Putamen (tissue), 1 donor: Measurements from ENCODE around the gene CACNA2D2.
A peak's percentile ranks its signal among the peaks of the same experiment; 100 is the strongest.

Source experiments
- DNase-seq: peaks from one replicate; pipeline ENCODE4 v3.0.0-alpha.2; 2016; ENCODE audit warnings: low spot score

Gene CACNA2D2

DNA sequence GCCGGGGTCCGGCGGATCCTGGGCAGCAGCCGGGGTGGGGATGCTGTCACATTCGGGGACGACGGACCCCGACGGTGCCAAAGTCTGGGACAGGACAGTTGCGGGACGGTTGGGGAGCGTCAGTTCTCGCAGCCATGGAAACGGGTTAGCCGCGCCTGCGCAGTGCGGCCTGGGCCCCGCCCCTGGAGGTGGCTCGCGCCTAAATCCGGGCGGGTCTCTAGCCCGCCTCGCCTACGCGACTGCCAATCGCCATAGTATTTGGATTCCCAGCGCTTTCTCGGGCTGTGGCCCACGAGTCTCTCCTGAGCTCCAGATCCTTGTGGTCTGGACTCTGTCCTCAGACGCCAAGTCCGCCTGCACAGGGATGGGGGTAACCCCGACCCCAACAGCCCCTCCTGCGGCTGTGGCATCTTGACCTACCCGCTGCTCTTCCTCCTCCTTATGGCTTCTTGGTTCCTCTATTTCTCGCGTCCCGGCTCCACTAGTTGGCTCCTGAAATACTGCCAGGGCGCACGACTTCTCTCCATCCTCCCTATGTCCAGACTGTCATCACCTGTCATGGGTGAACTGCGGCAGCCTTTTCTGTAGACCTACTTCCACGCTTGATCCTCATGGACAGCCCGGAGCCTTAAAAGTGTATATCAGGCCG, 157.7 kb downstream of the CACNA2D2 start, which contains the start of gene ZMYND10:
Gene ZMYND10, minus strand, starts transcription at position 147 of the 649 bp plus-strand sequence. CDS start 153 bp downstream, outside the sequence.
- no peak for DNase-seq

DNA sequence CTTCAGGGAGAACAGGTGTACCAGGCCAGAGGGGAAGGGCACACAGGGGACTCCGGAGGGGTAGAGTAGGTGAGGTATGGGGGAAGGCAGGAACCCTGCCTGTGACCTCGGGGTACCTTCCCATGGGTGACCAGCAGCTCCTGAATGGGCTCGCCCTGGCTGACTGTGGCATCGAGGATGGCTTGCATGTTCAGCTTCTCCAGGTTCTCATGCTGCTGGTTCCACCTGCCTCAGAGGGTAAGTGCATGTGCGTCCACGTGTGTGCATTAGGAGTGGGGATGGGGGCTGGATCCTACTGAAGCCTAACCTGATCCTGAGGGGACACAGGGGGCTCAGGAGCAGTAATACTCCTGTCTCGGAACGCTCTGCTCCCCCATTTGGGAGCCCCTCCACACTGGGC, 158.4 kb downstream of the CACNA2D2 start:
- no peak for DNase-seq

GRCh38 chr3:50342813-50343633, 160.4 kb downstream of the CACNA2D2 start:
- no peak for DNase-seq

DNA sequence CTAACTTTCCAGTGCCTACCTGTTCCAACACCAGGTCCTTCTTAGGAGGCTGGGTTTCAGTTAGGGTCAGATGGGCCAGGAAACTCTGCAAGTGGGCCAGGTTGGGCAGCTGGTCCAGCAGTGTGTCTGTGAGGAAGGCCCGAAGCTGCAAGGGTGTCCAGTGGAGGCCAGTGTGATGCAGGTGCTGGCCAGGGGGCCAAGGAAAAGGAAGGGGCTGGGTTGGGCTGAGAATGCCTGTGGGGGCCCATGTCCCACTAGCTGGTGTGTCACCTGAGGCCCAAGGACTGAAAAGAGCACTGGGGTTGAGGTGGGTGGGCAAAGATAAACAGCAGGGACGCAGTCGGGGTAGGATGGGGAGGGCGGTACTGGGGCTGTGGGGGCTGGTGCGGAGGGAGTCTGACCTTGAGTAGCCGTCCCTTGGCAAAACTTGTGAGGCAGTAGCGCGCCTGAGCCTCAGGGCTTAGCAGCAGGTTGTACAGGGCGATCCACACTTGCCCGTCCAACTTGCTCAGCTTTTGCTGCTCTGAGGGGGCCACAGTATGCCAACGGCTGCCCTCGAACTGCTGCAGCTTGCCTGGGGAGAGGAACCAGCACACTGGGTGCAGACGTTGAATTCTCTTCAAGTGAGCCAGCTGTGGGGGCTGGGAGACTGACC, 161.3 kb downstream of the CACNA2D2 start:
- DNase-seq = no peak

DNA sequence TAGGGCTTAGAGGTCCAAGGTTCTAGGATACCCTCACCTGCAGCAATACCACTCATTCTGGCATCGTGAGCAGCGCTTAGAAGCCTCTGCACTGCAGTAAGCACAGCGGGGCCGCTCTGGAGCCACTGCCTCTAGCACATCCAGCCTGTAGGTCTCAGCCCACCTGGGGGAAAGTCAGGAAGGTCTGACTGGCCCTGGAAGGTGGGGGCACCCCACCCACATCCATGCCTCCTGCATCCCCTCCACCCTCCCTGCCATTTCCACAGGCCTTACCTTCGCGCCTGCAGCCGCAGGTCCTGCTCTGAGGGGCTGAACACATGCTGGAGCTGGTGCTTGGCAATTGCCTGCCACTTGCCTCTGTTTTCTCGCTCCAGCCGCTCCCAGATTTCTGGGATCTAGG, 161.9 kb downstream of the CACNA2D2 start:
- DNase-seq = no peak

DNA sequence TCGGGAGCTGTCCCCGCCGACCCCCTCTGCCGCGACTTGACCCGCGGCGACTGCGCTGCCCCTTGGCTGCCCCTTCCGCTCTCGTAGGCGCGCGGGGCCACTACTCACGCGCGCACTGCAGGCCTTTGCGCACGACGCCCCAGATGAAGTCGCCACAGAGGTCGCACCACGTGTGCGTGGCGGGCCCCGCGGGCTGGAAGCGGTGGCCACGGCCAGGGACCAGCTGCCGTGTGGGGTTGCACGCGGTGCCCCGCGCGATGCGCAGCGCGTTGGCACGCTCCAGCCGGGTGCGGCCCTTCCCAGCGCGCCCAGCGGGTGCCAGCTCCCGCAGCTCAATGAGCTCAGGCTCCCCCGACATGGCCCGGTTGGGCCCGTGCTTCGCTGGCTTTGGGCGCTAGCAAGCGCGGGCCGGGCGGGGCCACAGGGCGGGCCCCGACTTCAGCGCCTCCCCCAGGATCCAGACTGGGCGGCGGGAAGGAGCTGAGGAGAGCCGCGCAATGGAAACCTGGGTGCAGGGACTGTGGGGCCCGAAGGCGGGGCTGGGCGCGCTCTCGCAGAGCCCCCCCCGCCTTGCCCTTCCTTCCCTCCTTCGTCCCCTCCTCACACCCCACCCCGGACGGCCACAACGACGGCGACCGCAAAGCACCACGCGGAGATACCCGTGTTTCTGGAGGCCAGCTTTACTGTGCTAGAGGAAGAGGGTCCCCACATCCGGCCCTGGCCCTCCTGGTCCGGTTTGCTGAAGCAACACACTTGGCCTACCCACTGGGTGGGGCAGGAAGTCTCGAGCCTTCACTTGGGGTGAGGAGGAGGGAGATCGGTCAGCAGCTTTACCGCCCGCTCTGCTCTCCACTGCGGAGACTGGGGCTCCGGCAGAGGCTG, 162.7 kb downstream of the CACNA2D2 start, which contains the start of gene RASSF1:
Gene RASSF1, minus strand, starts transcription at position 389 of the 882 bp plus-strand sequence. Its CDS starts 31 bp downstream, at position 358.
- DNase-seq = no peak

- no peak for DNase-seq
Observed at GRCh38 chr3:50340147-50340447, 163.3 kb downstream of the CACNA2D2 start.

- DNase-seq = no peak
Observed at GRCh38 chr3:50339485-50340146, 163.8 kb downstream of the CACNA2D2 start.

GRCh38 chr3:50338965-50339364, 164.5 kb downstream of the CACNA2D2 start:
- no peak for DNase-seq

DNA sequence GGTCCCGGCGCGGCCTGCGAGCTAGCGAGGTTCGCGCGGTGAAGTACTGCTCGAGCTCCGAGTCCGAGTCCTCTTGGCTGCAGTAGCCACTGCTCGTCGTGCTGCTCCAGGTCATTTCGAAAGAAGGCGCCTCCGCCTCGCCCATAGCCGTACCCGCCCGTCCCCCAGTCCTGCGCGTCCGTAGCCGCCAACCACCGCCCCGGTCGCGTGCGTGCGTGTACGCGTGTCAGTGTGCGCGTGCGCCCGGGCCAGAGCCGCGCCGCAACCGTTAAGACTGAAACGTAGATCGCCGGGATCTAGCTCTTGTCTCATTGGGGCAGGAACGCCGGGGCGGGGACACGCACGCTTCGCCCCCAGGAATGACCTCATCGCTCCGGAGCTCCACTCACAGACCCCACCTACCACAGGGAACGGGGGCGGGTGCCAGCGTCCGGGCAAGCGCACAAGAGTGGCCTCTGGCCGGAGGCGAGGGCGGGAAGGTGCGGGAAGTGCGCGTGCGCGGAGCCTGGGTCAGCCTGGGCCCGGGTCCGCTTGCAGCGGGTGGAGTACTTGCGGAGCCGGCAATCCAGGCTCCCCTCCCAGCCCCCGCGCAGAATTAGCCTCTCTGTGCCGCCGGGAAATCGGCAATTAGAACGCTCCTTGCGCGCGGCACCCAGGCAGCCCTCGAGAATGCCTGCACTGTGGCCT, 166.1 kb downstream of the CACNA2D2 start:
- peak; percentile 98 for DNase-seq

DNA sequence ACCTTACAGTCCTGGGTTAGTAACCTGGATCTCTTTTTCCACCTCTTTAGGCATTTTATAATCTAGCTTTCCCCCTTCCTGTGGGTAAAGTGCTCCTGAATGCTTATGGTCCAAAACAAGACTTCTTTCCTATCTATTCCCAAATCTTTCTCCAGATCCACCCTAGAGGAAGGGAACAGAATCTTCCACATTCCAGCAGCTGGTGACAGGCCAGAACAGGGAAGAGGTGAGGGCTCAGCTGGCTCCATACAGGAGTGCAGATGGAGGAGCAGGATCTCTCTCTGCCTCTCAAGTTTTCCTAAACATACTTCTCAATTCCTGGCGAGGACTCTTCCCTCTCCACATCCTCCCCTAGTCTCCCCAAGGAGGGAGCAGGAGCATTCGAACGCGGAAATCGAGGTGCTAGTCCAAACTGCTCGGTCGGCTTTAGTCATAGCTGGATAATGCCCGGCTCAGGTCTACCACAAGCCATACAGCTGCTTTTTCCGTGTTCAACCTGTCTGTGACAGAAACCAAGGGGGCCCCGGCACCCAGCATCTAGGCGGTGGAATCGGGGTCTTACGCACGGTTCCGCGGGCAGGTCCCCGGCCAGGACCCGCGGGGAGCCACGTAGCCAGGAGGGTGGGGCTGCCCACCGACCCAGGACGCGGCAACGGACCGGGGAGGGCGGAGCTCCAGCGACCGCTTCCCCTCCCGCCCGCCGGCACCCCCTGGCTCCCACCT, 166.8 kb downstream of the CACNA2D2 start:
- no peak for DNase-seq

DNA sequence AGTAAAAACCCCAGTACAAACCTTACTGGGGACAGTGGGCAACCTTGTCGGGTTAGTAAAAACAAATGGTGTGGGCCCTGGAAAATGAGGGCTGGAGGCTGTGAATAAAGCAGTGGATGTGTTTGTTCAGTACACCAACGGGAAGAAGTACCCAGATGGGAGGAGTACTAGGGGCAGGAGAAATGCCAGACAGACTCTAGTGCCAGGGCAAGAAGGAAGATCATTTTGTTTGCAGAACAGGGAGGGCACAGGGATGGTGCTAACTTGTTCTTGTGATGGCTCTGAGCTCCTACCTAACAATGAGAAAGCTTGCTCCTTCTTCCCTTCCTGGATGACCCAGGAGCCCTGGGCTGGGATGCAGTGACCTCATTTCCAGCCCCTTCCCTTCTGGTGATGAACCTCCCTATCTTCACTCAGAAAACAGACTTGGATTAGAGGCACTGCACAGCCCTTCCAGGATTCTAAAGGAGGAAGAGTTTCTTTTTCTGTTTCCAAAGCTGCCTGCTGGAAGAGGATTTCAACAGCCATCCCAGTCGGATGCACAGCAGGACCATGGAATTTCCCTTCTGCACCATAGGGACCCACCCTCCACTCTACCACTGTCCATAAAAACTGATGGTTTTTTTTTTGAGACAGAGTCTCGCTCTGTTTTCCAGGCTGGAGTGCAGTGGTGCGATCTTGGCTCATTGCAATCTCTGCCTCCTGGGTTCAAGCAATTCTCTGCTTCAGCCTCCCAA, 168.9 kb downstream of the CACNA2D2 start:
- DNase-seq = no peak

- no peak for DNase-seq
Observed at GRCh38 chr3:50333744-50334328, 169.6 kb downstream of the CACNA2D2 start.

GRCh38 chr3:50331364-50331907, 172.0 kb downstream of the CACNA2D2 start:
- no peak for DNase-seq

DNA sequence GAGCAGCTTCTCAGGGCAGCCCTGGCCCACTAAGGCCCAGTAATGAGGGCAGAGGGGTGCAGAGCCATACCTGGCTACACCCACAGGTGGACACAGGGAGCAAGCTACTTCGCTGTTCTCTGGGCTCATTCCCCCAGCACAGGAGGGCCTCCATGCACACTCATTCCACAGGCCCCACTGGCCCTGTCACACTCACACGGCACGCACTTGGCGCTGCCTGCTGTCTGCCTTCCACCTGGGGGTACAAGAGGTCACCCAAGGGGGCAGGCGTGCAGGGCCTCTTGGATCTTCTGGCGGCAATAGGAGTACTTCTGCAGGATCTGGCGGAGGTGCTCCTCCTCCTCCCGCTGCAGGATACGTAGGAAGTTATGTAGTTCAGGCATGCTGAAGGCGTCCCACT, 173.1 kb downstream of the CACNA2D2 start:
- no peak for DNase-seq

DNA sequence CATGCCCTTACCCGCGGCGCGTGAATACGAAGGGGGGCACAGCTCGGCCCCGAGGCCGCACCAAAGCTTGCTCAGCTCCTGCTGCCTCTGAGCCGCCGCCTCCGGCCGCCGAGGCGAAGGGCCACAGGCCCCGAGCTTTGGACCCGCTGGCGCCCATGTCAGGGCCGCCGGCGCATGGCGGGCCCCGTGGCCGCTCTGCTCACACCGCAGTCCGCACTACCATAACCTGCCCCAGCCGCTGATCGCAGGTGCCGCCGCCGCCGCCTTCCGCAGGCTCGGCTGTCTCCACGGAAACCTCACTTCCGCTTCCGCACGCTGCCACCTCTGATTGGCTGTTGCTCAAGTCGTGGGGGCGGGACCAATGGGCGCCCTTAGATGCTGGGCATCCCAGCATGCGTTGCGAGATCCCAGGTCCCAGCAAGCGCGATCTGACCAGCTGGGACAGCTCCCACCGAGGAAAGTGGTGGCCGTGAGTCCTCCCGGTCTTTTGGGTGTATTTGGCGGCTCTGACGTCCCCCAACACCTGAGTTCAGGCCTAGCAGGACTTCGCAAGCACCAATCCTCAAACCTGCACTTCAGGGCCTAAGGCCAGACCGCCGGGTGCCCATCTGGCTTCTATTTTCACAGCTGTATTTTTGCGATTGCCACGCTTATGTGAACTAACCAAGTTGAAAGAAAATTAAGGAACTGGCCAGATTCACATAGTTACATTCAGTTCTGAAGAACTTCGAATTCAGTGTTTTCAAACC, 175.3 kb downstream of the CACNA2D2 start, which contains the start of gene TUSC2:
Gene TUSC2, minus strand, starts transcription at position 281 of the 749 bp plus-strand sequence. Its CDS starts 124 bp downstream, at position 157.
- peak; percentile 97 for DNase-seq

GRCh38 chr3:50327129-50327528, 176.3 kb downstream of the CACNA2D2 start:
- no peak for DNase-seq

- DNase-seq = no peak
Observed at GRCh38 chr3:50326182-50326541, 177.3 kb downstream of the CACNA2D2 start.
